HG03135 (cell line): ENCODE data around the gene SLC35B1.
A peak's percentile ranks its signal among the peaks of the same experiment; 100 is the strongest.

ENCODE experiments used
- ATAC-seq: cut with Tn5 transposase; IDR thresholded peaks from one replicate; pipeline ENCODE4 v1.9.1; 2021; ENCODE audit warnings: mild to moderate bottlenecking, moderate library complexity; ENCODE audit not compliant: unreplicated experiment

SLC35B1 gene

DNA sequence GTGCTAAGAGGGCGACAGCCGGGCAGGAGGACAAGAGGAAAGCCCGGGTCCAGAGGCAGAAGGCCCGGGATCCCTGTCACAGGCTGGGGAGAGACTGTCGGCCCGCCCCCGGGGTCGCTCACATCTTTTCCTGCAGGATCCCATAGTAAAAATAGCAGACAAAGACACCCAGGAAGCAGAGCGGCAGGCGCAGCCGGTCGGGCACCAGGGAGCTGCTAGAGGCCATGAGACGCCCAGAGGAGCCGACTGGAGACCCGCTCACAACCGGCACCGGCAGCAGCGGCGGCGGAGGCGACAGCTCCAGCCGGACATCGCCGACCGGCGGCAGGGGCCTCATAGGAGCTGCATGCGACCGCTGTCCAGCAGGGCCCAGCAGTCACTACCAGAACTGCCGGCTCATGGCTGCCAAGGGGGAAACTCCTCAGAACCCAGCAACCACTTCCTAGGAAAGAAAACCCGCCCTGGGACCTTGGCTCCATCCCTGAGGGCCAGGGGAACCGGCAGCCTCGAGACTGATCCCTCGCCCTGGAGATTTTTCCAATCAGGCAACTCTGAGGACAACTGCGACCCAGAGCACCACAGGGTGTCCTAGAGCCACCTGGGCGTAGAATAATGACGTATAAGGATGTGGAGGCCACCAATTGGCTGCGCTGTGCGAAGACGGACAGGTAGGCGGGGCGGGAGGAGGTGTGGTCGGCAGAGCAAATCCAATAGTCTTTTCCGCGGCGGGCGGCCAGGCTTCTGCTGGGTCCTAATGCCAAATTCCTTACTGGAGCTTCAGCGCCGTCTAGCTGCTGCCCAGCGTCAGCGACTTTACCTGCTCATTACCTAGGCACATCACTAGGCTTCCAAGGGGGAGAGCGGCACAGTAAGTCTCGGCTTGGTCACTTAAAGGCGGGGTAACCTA is at the start of gene SLC35B1:
SLC35B1 (minus strand) TSS at position 357 of the 907 bp plus-strand sequence; CDS start at position 226, 131 bp downstream.
- peak; percentile 85 for ATAC-seq

DNA sequence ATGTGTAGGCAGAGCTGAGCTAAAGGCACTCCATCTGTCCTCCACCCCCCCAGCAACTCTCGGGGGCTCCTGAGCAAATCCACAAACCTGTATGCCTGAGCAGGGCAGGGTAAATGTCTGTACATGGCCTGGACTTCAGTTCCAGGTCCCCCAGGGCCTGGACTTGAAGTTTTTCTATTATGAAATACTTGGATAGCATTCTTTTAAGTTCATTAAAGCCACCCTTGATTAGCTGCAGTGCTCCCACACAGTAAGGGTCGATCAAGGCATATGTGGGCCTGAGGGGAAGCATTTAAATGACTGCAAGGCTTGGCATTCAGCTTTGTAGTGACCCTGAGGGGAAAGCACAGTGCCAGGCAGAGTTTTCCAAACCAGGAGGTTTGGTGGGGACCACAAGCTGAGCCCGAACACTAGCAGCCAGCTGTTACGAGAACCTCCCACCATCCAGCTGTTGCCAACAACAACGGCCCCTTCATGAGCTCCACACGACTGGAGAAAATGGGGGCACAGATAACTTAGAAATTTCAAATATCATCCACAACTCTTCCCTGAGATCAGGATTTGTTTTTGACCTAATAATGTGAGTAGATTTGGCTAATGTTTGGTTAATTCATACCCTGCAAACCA is 49.5 kb upstream of the SLC35B1 start:
- no peak for ATAC-seq

GRCh38 chr17:49756323-49757150 is 48.8 kb upstream of the SLC35B1 start:
- no peak for ATAC-seq

DNA sequence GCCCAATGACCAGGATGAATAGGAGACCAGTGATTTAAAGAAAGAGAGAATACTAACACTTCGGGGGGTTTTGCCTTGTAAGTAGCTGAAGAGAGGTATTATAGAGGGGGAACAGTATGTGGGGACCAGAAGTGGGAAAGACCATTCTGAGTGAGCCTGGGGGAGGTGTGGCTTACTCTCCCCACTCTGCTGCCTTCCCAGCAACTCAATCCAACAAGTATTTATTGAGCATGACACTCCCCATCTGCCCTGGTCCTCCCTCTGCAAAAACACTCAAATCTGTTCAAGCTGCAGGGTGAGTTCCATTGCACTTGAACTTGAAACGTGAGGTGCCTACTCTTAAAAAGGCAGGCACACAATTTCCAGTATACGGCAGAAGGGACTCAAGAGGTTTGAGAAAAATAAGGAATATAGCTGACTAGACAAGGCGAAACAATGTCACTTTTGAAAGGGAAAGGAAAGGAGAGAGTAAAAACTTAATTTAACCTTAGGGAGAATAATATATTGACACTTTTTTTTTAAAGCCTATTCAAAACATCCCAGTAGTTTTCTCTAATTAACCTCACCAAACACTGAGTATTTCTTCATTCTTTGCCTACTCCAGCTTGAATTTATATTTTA is 48.0 kb upstream of the SLC35B1 start:
- ATAC-seq, result no peak

- ATAC-seq, result no peak
Measured at GRCh38 chr17:49753959-49754391, 46.2 kb upstream of the SLC35B1 start.

DNA sequence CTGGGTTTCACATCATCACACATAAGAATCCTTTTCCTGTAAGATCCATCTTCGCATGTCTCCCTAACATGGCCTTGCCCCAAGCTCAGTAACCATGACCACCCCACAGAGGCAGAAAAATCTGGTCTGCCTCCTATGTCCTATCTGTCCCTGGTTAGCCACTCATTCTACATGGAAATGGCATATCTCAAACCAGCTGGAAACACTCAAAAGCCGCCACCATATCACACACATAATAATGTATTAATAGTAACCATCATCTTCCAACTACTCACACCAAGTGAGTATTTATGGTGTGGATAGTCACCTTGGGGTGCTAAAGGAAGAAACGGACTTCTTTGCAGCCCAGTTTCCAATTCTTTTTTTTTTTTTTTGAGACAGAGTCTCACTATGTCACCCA is 44.7 kb upstream of the SLC35B1 start:
- no peak for ATAC-seq

- no peak for ATAC-seq
Measured at GRCh38 chr17:49749730-49750129, 42.0 kb upstream of the SLC35B1 start.

- ATAC-seq, result peak; percentile 85
Measured at GRCh38 chr17:49748791-49749190, 41.0 kb upstream of the SLC35B1 start.

GRCh38 chr17:49748223-49748622 is 40.5 kb upstream of the SLC35B1 start:
- no peak for ATAC-seq

GRCh38 chr17:49747632-49748031 is 39.9 kb upstream of the SLC35B1 start:
- ATAC-seq, result no peak

- ATAC-seq, result peak; percentile 35
Measured at GRCh38 chr17:49746791-49747490, 39.2 kb upstream of the SLC35B1 start.

GRCh38 chr17:49745175-49746139 is 37.7 kb upstream of the SLC35B1 start:
- no peak for ATAC-seq

- no peak for ATAC-seq
Measured at GRCh38 chr17:49742166-49742638, 34.4 kb upstream of the SLC35B1 start.

DNA sequence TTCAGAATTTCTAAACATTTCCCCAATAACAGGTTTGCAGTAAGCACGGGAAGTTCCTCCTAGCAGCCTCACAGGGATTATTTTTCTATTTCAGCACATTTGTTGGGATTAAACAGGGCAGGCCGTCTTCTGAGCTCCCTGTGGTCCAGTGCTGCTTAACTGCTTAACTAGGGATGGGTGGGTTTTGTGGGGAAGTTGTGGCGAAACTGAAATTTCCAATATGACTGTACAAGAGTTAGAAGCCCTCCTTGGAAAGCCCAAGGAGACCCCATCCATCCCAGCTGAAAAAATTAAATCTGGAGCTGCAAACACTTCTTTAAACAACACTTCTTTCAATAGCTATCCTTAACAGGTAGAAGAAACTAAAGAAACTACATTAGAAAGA is 33.9 kb upstream of the SLC35B1 start:
- no peak for ATAC-seq

GRCh38 chr17:49741009-49741691 is 33.4 kb upstream of the SLC35B1 start:
- no peak for ATAC-seq

- peak; percentile 55 for ATAC-seq
Measured at GRCh38 chr17:49739641-49740271, 32.0 kb upstream of the SLC35B1 start.

DNA sequence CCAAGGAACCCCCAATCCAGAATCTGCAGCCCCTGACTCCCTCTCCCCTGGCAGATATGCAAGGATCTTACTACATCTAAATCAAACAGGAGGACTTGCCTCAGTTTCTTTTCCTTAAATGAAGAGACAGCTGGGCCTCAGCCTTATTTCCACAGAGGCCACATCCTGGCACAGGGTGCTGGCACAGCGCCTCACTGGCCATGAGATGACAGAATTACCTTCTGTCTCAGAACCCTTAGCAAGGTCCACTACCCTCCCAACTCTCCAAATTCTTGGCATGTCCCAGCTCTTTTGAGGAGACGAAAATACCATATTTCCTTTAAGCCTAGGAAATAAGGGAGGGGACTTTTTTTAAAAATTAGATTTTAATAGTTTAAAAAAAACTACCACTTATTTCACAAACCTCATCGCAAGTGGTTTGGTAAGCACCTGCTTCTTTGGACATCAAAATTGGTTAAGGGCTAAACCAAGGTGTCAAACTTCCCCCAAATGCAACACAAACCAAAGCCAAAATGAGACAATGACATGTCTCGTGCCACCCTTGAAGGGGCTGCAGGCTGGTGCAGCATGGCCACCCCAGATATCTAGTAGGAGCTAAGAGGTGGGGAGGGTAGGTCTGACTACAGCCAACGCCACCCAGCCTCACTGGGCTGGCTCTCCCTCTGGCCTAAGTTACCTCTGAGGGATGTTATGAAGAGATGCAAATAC is 30.8 kb upstream of the SLC35B1 start:
- no peak for ATAC-seq
